Left lung (tissue), 10 donors: ENCODE results near the gene DNAI4. TPM values are rescaled to one million over a fixed set of nuclear protein-coding genes. Genes with fewer than 3 reads are reported as not detected.

ENCODE experiments used
- ATAC-seq: fragments of 200-7000 bp; cut with Tn5 transposase; one replicate; pipeline ENCODE4 v1.9.1; 2020; ENCODE audit warnings: moderate library complexity
- DNase-seq, 4 donors: peaks; one replicate each; pipeline ENCODE4 v3.0.0-alpha.2; 2013 to 2020
- H3K27ac ChIP-seq, 2 donors: fragments of 200-600 bp; sonication (generic) in 1 of 2; one replicate each; pipeline versions ENCODE4 v1.5.0 to v1.8.0; 2020 to 2021
- H3K27me3 ChIP-seq, 2 donors: fragments of 200-600 bp; sonication (generic) in 1 of 2; one replicate each; pipeline versions ENCODE4 v1.5.0 to v1.8.0; 2020 to 2021
- H3K36me3 ChIP-seq, 2 donors: fragments of 200-600 bp; sonication (generic) in 1 of 2; one replicate each; pipeline versions ENCODE4 v1.5.0 to v1.8.0; 2020 to 2021
- H3K4me1 ChIP-seq, 2 donors: fragments of 200-600 bp; one replicate each; pipeline ENCODE4 v1.8.0; 2021
- H3K4me3 ChIP-seq, 2 donors: fragments of 200-600 bp; sonication (generic) in 1 of 2; one replicate each; pipeline versions ENCODE4 v1.5.0 to v1.8.0; 2020 to 2021; ENCODE audit warnings: mild to moderate bottlenecking in 1 of 2
- H3K9me3 ChIP-seq, 2 donors: fragments of 200-600 bp; sonication (generic) in 1 of 2; one replicate each; pipeline versions ENCODE4 v1.5.0 to v1.8.0; 2020 to 2021
- CTCF ChIP-seq, 2 donors: fragments of 200-600 bp; sonication (generic) in 1 of 2; IDR thresholded peaks; one replicate each; pipeline versions ENCODE4 v1.5.0 to v1.8.0; 2021; ENCODE audit warnings: antibody characterized with exemption in 2 of 2
- intact Hi-C, 2 donors: fragments of 100-400 bp; cut with DNase I; formaldehyde crosslinking; loops; one replicate each; pipeline versions ENCODE4 v1.11.2 to v1.14.2; 2022
- polyA plus RNA-seq, 6 donors: library from polyadenylated mRNA; unstranded; fragments of 120-200 nt; gene quantifications; one replicate each; pipeline ENCODE4 v1.2.1, GENCODE V29; 2013; ENCODE audit not compliant: insufficient read length in 6 of 6
- total RNA-seq, 2 donors: library from RNA; stranded (reverse); fragmentation: NEBNext Ultra II Directional; extraction: Animal tissue kit (Norgen Biotek cat#: 25700); gene quantifications; one replicate each; pipeline ENCODE4 v1.2.1, GENCODE V29; 2021
- donor health status: DM: no; HTN: yes; CAD: no.
- donor health status: DM: no; HTN: no; CAD: no.

The DNAI4 gene
- total and polyA plus RNA-seq, 8 donors, result 6.5 to 13.9 (median 11.8) TPM

- no peaks in the 10 kb centered on the region for H3K27me3 ChIP-seq
- no peaks in the 10 kb centered on the region for H3K9me3 ChIP-seq
- intact Hi-C loops, result no loop called here
- TF ChIP-seq CTCF (IDR thresholded peaks at IDR 0.05), result no peak
- no peaks in the 10 kb centered on the region for H3K4me1 ChIP-seq
- H3K4me3 ChIP-seq, result no peak overlapping the region
- DNase-seq (no peak), ATAC-seq (no peak)
- no peak overlapping the region for H3K27ac ChIP-seq
- H3K36me3 ChIP-seq, result no peaks in the 10 kb centered on the region
Observed at GRCh38 chr1:66840929-66841328, 83.7 kb downstream of the DNAI4 start.

- Histone ChIP-seq H3K27me3 (no peaks in the 10 kb centered on the region), H3K9me3 (no peaks in the 10 kb centered on the region), H3K36me3 (no peaks in the 10 kb centered on the region), H3K27ac (no peak overlapping the region), H3K4me3 (no peak overlapping the region), H3K4me1 (no peaks in the 10 kb centered on the region)
- no peak for ATAC-seq
- intact Hi-C loops, result no loop called here
- no peak for TF ChIP-seq CTCF (IDR thresholded peaks at IDR 0.05)
- no peak for DNase-seq
Observed at GRCh38 chr1:66834926-66835325, 89.7 kb downstream of the DNAI4 start.

- no peak for TF ChIP-seq CTCF (IDR thresholded peaks at IDR 0.05)
- DNase-seq (no peak), ATAC-seq (no peak)
- intact Hi-C loops, result no loop called here
- H3K36me3 ChIP-seq, result no peaks in the 10 kb centered on the region
- no peak overlapping the region for H3K27ac ChIP-seq
- no peaks in the 10 kb centered on the region for H3K27me3 ChIP-seq
- no peaks in the 10 kb centered on the region for H3K9me3 ChIP-seq
- no peak overlapping the region for H3K4me3 ChIP-seq
- no peaks in the 10 kb centered on the region for H3K4me1 ChIP-seq
Observed at GRCh38 chr1:66833112-66833511, 91.5 kb downstream of the DNAI4 start.

GRCh38 chr1:66831529-66832239 lies 93.0 kb downstream of the DNAI4 start:
- Histone ChIP-seq H3K9me3 (no peaks in the 10 kb centered on the region), H3K36me3 (no peaks in the 10 kb centered on the region), H3K27me3 (no peaks in the 10 kb centered on the region), H3K4me3 (no peak overlapping the region), H3K4me1 (no peaks in the 10 kb centered on the region), H3K27ac (no peak overlapping the region)
- DNase-seq, result no peak
- TF ChIP-seq CTCF (IDR thresholded peaks at IDR 0.05), result no peak
- intact Hi-C loops, result no loop called here
- ATAC-seq, result no peak

GRCh38 chr1:66824771-66825170 lies 99.9 kb downstream of the DNAI4 start:
- Histone ChIP-seq H3K4me3 (no peak overlapping the region), H3K9me3 (peaks cover 0 to 2% of the 10 kb centered on the region in 2 donors), H3K36me3 (no peaks in the 10 kb centered on the region), H3K4me1 (no peaks in the 10 kb centered on the region), H3K27ac (no peak overlapping the region), H3K27me3 (no peaks in the 10 kb centered on the region)
- no peak for TF ChIP-seq CTCF (IDR thresholded peaks at IDR 0.05)
- intact Hi-C loops, result no loop called here
- no peak for ATAC-seq
- no peak for DNase-seq
